ENCODE data around the gene RNF182. TPM values are rescaled to one million over a fixed set of nuclear protein-coding genes. Genes with fewer than 3 reads are reported as not detected.

Gene RNF182
- total and polyA plus RNA-seq, 9 of the 15 experiments (the other 6 are each of a cell fraction or from before 2014, with no cell fraction given), result 12.8 to 22.8 (median 17.5) TPM

- TF ChIP-seq ATF3 (IDR thresholded peaks at IDR 0.05) (peak; percentile 67), ATF3 (CRISPR knock-in tag; conservative IDR thresholded peaks at IDR 0.05) (0 out of 2 replicates have a peak, but pooled peaks have one; percentile 31), ZNF263 (CRISPR knock-in tag; IDR thresholded peaks at IDR 0.05; ENCODE audit: borderline replicate concordance) (peak; percentile 94), MXI1 (IDR thresholded peaks at IDR 0.05; ENCODE audit: low read depth, low read length) (no peak), MNT (conservative IDR thresholded peaks at IDR 0.05) (peak in 1 of 2 experiments; percentile 44), ZNF740 (CRISPR knock-in tag; IDR thresholded peaks at IDR 0.05) (peak; percentile 84; the same call in 1 of the 2 replicates), ZNF740 (tag; IDR thresholded peaks at IDR 0.05) (no peak), ZNF592 (IDR thresholded peaks at IDR 0.05) (0 out of 2 replicates have a peak, but pooled peaks have one; percentile 81), KDM1A (IDR thresholded peaks at IDR 0.05) (peak in 1 of 2 experiments; percentile 7; a peak in 1 of 4 replicates), NFIC (IDR thresholded peaks at IDR 0.05) (peak; percentile 9; the same call in 1 of the 2 replicates), MTA2 (IDR thresholded peaks at IDR 0.05; ENCODE audit: low read depth) (peak; percentile 6; the same call in 1 of the 2 replicates), KAT7 (CRISPR knock-in tag; IDR thresholded peaks at IDR 0.05; ENCODE audit: borderline replicate concordance) (0 out of 2 replicates have a peak, but pooled peaks have one; percentile 74), RBM22 (IDR thresholded peaks at IDR 0.05; ENCODE audit: low read depth, low read length, poor library complexity, severe bottlenecking) (no peak), CEBPG (CRISPR knock-in tag; IDR thresholded peaks at IDR 0.05) (peak; percentile 89), CEBPG (tag; conservative IDR thresholded peaks at IDR 0.05 in 1 of 2, IDR thresholded peaks at IDR 0.05 in 1 of 2) (peak; percentile 81 to 87), RUNX1 (IDR thresholded peaks at IDR 0.05; ENCODE audit: low read depth) (no peak), SOX6 (IDR thresholded peaks at IDR 0.05) (peak; percentile 3; the same call in 1 of the 2 replicates), EP400 (IDR thresholded peaks at IDR 0.05) (peak; percentile 43), CBFA2T3 (IDR thresholded peaks at IDR 0.05) (0 out of 2 replicates have a peak, but pooled peaks have one; percentile 7), ARID2 (IDR thresholded peaks at IDR 0.05) (0 out of 2 replicates have a peak, but pooled peaks have one; percentile 21)
Measured at GRCh38 chr6:13924146-13924948, 405 bp upstream of the RNF182 start (continued).
